ENCODE data around the gene NTF4. TPM values are rescaled to one million over a fixed set of nuclear protein-coding genes. Genes with fewer than 3 reads are reported as not detected.

The NTF4 gene
- total and polyA plus RNA-seq, 2 of the 8 experiments (the other 6 are each of a cell fraction or from before 2014, with no cell fraction given) = 3.1 to 6.5 TPM

DNA sequence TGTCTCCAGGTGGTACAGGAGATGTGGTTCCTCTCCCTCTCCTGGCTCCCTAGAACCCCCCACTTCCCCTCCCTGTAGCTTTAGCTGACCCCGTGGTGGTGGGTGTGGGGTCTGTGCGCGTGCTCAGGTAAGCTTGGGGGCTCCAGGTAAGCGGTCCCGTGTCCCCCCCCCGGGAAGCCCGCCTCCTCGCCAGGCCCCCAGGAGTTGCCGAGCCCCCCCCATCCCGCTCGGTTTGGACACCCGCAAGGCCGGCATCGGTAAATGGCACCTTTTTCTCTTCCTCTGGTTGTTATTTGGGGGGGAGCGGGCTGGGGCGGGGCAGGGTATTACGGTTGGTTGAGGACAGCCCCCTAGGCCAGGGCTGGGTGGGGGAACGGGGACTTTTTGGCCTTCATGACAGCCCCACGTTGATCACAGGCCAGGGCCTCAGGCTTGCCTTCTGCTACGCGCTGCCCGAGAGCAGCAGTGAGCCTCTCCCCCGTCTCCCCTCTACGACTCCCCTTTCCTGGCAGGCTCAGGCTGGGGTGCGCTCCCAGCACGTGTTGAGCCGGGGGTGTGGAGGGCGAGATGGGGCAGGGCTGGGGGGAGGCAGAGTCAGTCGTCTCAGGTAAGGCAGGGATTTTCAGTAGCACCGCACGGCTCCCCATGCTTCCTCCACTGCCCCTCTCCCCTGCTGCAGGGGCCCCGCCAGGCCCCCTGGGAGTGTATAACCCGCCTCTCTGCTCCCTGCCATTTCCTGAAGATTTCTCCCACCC is 38.9 kb upstream of the NTF4 start (continued):
- no peak for TF ChIP-seq CTCF (IDR thresholded peaks at IDR 0.05; ENCODE audit: control extremely low read depth in 1 of 3, insufficient read depth in 1 of 3, low read depth in 1 of 3, low read length in 3 of 3)
- TF ChIP-seq SUZ12 (IDR thresholded peaks at IDR 0.05; ENCODE audit: low read length) = no peak

All from H1 (cell line).